CD8-positive, alpha-beta memory T cell (primary cell): ENCODE data around the gene BAG1. TPM values are rescaled to one million over a fixed set of nuclear protein-coding genes. Genes with fewer than 3 reads are reported as not detected.

Experiments
- CTCF ChIA-PET: fragments of 350-600 bp; sonication (Branson Sonifier 250); formaldehyde crosslinking; loops from one replicate; lab custom pipeline; 2021; ENCODE audit warnings: antibody characterized with exemption; lab: Charles Lee
- POLR2A ChIA-PET: fragments of 350-600 bp; sonication (Branson Sonifier 250); formaldehyde crosslinking; loops from one replicate; lab custom pipeline; 2021; ENCODE audit warnings: antibody characterized with exemption; lab: Charles Lee
- DNase-seq, 5 donors: peaks; one replicate each; pipeline versions ENCODE4 v3.0.0 to v3.0.0-alpha.2; 2020 to 2022; ENCODE audit warnings: mixed read lengths in 1 of 5
- H3K27ac ChIP-seq: one replicate; pipeline ENCODE4 v1.7.0; 2013; ENCODE audit warnings: low read depth, mild to moderate bottlenecking, low read length, moderate library complexity
- H3K27me3 ChIP-seq: 2 replicates; pipeline ENCODE4 v1.7.0; 2013; ENCODE audit warnings: low read length, mild to moderate bottlenecking; ENCODE audit not compliant: insufficient read depth, poor library complexity, severe bottlenecking
- H3K36me3 ChIP-seq: 2 replicates; pipeline ENCODE4 v1.7.0; 2013; ENCODE audit warnings: mild to moderate bottlenecking, low read length, moderate library complexity; ENCODE audit not compliant: insufficient read depth
- H3K4me1 ChIP-seq: 2 replicates; pipeline ENCODE4 v1.7.0; 2013; ENCODE audit warnings: mild to moderate bottlenecking, low read length, moderate library complexity; ENCODE audit not compliant: insufficient read depth
- H3K4me3 ChIP-seq: 2 replicates; pipeline ENCODE4 v1.7.0; 2013; ENCODE audit warnings: mild to moderate bottlenecking, low read length
- H3K9me3 ChIP-seq: 2 replicates; pipeline ENCODE4 v1.7.0; 2013; ENCODE audit warnings: mild to moderate bottlenecking, low read length
- H3K27ac Mint-ChIP-seq, 8 donors: one replicate each; pipeline ENCODE4 v1.8.0; 2020 to 2021; ENCODE audit warnings: mixed read lengths in 8 of 8, mild to moderate bottlenecking in 6 of 8, inconsistent platforms in 3 of 8, moderate library complexity in 3 of 8
- H3K27me3 Mint-ChIP-seq, 2 donors: one replicate each; pipeline ENCODE4 v1.8.0; 2020 to 2021; ENCODE audit warnings: mixed read lengths in 2 of 2, mild to moderate bottlenecking in 1 of 2, moderate library complexity in 1 of 2
- H3K36me3 Mint-ChIP-seq, 3 donors: one replicate each; pipeline ENCODE4 v1.8.0; 2020 to 2021; ENCODE audit warnings: mixed read lengths in 3 of 3, inconsistent platforms in 1 of 3, mild to moderate bottlenecking in 1 of 3
- H3K4me1 Mint-ChIP-seq, 3 donors: one replicate each; pipeline ENCODE4 v1.8.0; 2020 to 2021; ENCODE audit warnings: mixed read lengths in 3 of 3, inconsistent platforms in 1 of 3, mild to moderate bottlenecking in 1 of 3
- H3K4me3 Mint-ChIP-seq, 7 donors: one replicate each; pipeline ENCODE4 v1.8.0; 2020 to 2021; ENCODE audit warnings: mixed read lengths in 7 of 7, mild to moderate bottlenecking in 6 of 7, moderate library complexity in 4 of 7, inconsistent platforms in 2 of 7
- H3K9me3 Mint-ChIP-seq, 5 donors: one replicate each; pipeline ENCODE4 v1.8.0; 2020 to 2022; ENCODE audit warnings: mixed read lengths in 5 of 5, mild to moderate bottlenecking in 3 of 5, moderate library complexity in 2 of 5, inconsistent platforms in 1 of 5
- polyA plus RNA-seq: library from polyadenylated mRNA; unstranded; fragments of 300-500 nt; fragmentation: Illumina TruSeq; gene quantifications from one replicate; pipeline ENCODE4 v1.2.3, GENCODE V29; 2021
- total RNA-seq, 2 experiments: library from RNA; stranded (reverse); gene quantifications; one replicate each; pipeline ENCODE4 v1.2.3, GENCODE V29; 2021

The BAG1 gene
- total and polyA plus RNA-seq, 3 experiments from 2014 or later: 70.6 to 91.5 (median 83.6) TPM

GRCh38 chr9:33289936-33290246 is 25.4 kb upstream of the BAG1 start:
- peaks cover 51% of the 10 kb centered on the region for H3K4me1 ChIP-seq
- H3K4me3 Mint-ChIP-seq: peak overlapping the region; percentile 88 to 97 (median 94)
- H3K9me3 ChIP-seq: no peaks in the 10 kb centered on the region

DNA sequence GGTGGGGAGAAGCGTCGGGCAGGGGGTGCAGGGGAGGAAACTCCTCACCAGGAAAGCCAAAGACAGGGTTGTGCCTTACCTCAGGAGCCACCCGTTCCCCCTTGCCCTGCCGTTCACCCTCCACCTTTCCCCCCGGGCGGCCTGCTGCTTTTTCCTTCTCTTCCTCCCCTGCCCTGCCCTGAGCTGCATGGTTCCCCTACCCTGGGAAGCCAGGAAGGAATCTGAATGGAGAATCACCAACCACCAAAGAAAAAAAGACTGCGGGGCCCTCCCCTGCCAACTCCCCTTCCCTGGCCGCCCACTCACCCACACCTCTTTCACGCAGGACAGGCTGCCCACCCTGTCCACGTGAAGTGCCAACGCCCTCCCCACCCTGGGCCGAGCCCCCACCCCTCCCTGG is 25.0 kb upstream of the BAG1 start:
- CTCF ChIA-PET: interaction anchor here (0.7 to 1.7 kb wide), 8 partner anchors 9 to 184 kb away, joined by 3 to 4 read pairs (median 4); partner anchors contain the start of genes AQP3 and NOL6
- peak in 2 of 5 donors; percentile 32 to 55 for DNase-seq

More at GRCh38 chr9:33289936-33290246, 25.4 kb upstream of the BAG1 start:
- Mint-ChIP-seq H3K27me3 (peaks cover 0 to 4% of the 10 kb centered on the region in 2 donors), H3K36me3 (peaks cover 4 to 47% (median 11%) of the 10 kb centered on the region in 3 donors), H3K4me1 (peaks cover 49 to 61% (median 58%) of the 10 kb centered on the region in 3 donors), H3K27ac (peak overlapping the region; percentile 98 to 100 (median 100)), H3K9me3 (no peaks in the 10 kb centered on the region)
- peaks cover 18% of the 10 kb centered on the region for H3K36me3 ChIP-seq
- CTCF ChIA-PET: interaction anchor here (0.6 to 1.7 kb wide), 11 partner anchors 9 to 222 kb away, joined by 3 to 4 read pairs (median 3); partner anchors contain the start of genes AQP3 and NOL6
- POLR2A ChIA-PET: interaction anchor here (0.6 to 2.2 kb wide), 15 partner anchors 9 to 674 kb away, joined by 3 to 28 read pairs (median 5); partner anchors contain the start of genes ANKRD18B, AQP3, B4GALT1 and BAG1
- DNase-seq: no peak
- peak overlapping the region; percentile 71 for H3K4me3 ChIP-seq
- H3K27me3 ChIP-seq: no peaks in the 10 kb centered on the region
- peak overlapping the region; percentile 99 for H3K27ac ChIP-seq

GRCh38 chr9:33288828-33289483 is 24.4 kb upstream of the BAG1 start:
- H3K27ac Mint-ChIP-seq: peak overlapping the region in 6 of 8 donors; percentile 23 to 100 (median 78)
- Histone ChIP-seq H3K27ac (peak overlapping the region; percentile 99), H3K36me3 (peaks cover 13% of the 10 kb centered on the region), H3K4me1 (peaks cover 46% of the 10 kb centered on the region), H3K4me3 (peak overlapping the region; percentile 71), H3K27me3 (no peaks in the 10 kb centered on the region), H3K9me3 (no peaks in the 10 kb centered on the region)
- POLR2A ChIA-PET: no interaction called here
- no peaks in the 10 kb centered on the region for H3K9me3 Mint-ChIP-seq
- H3K4me1 Mint-ChIP-seq: peaks cover 42 to 52% (median 49%) of the 10 kb centered on the region in 3 donors
- peak overlapping the region in 1 of 7 donors; percentile 97 for H3K4me3 Mint-ChIP-seq
- peaks cover 0 to 43% (median 6%) of the 10 kb centered on the region in 3 donors for H3K36me3 Mint-ChIP-seq
- peak in 1 of 5 donors; percentile 52 for DNase-seq
- H3K27me3 Mint-ChIP-seq: peaks cover 0 to 4% of the 10 kb centered on the region in 2 donors
- CTCF ChIA-PET: interaction anchor here (1.3 to 1.4 kb wide), 2 partner anchors 127 to 177 kb away, joined by 3 to 4 read pairs; no protein-coding TSS in a partner anchor

More for the DNA sequence above, 25.0 kb upstream of the BAG1 start:
- H3K9me3 Mint-ChIP-seq: no peaks in the 10 kb centered on the region
- H3K4me3 Mint-ChIP-seq: peak overlapping the region; percentile 88 to 97 (median 94)
- peaks cover 0 to 46% (median 7%) of the 10 kb centered on the region in 3 donors for H3K36me3 Mint-ChIP-seq
- H3K27me3 Mint-ChIP-seq: peaks cover 0 to 4% of the 10 kb centered on the region in 2 donors
- H3K27ac Mint-ChIP-seq: peak overlapping the region; percentile 77 to 100 (median 100)
- Histone ChIP-seq H3K4me3 (peak overlapping the region; percentile 71), H3K36me3 (peaks cover 14% of the 10 kb centered on the region), H3K27ac (peak overlapping the region; percentile 99), H3K27me3 (no peaks in the 10 kb centered on the region), H3K4me1 (peaks cover 47% of the 10 kb centered on the region), H3K9me3 (no peaks in the 10 kb centered on the region)
- POLR2A ChIA-PET: interaction anchor here (0.8 to 2.2 kb wide), 9 partner anchors 9 to 265 kb away, joined by 3 to 28 read pairs (median 5); partner anchors contain the start of genes ANKRD18B, AQP3, B4GALT1 and BAG1
- H3K4me1 Mint-ChIP-seq: peaks cover 45 to 57% (median 54%) of the 10 kb centered on the region in 3 donors

- Mint-ChIP-seq H3K27ac (peak overlapping the region in 5 of 8 donors; percentile 27 to 80 (median 70)), H3K27me3 (peaks cover 0 to 4% of the 10 kb centered on the region in 2 donors), H3K9me3 (no peaks in the 10 kb centered on the region), H3K4me1 (peaks cover 36 to 45% (median 42%) of the 10 kb centered on the region in 3 donors), H3K36me3 (peaks cover 0 to 38% (median 6%) of the 10 kb centered on the region in 3 donors), H3K4me3 (peak overlapping the region in 2 of 7 donors; percentile 29 to 65)
- Histone ChIP-seq H3K4me3 (no peak overlapping the region), H3K27ac (no peak overlapping the region), H3K27me3 (no peaks in the 10 kb centered on the region), H3K36me3 (peaks cover 13% of the 10 kb centered on the region), H3K9me3 (no peaks in the 10 kb centered on the region), H3K4me1 (peaks cover 43% of the 10 kb centered on the region)
- ChIA-PET POLR2A (no interaction called here), CTCF (interaction anchor here (1.0 to 1.8 kb wide), 6 partner anchors 13 to 178 kb away, joined by 3 to 7 read pairs (median 6); partner anchors contain the start of genes BAG1 and CHMP5)
- DNase-seq: no peak
These were observed 23.7 kb upstream of the BAG1 start for GRCh38 chr9:33288235-33288634.

- peak in 4 of 5 donors; percentile 11 to 65 (median 60) for DNase-seq
- Histone ChIP-seq H3K27ac (peak overlapping the region; percentile 10), H3K27me3 (no peaks in the 10 kb centered on the region), H3K36me3 (peaks cover 3% of the 10 kb centered on the region), H3K4me3 (no peak overlapping the region), H3K4me1 (peaks cover 31% of the 10 kb centered on the region), H3K9me3 (no peaks in the 10 kb centered on the region)
- ChIA-PET CTCF (interaction anchor here (0.7 to 1.9 kb wide), 12 partner anchors 10 to 186 kb away, joined by 3 to 7 read pairs (median 4); partner anchors contain the start of genes BAG1, CHMP5 and NOL6), POLR2A (interaction anchor here (0.6 kb wide), 2 partner anchors 39 to 173 kb away, joined by 3 to 6 read pairs; no protein-coding TSS in a partner anchor)
- H3K4me1 Mint-ChIP-seq: peaks cover 25 to 33% (median 30%) of the 10 kb centered on the region in 3 donors
- peaks cover 0 to 4% of the 10 kb centered on the region in 2 donors for H3K27me3 Mint-ChIP-seq
- no peaks in the 10 kb centered on the region for H3K9me3 Mint-ChIP-seq
- H3K4me3 Mint-ChIP-seq: peak overlapping the region in 3 of 7 donors; percentile 51 to 72 (median 54)
- peaks cover 0 to 38% (median 5%) of the 10 kb centered on the region in 3 donors for H3K36me3 Mint-ChIP-seq
- peak overlapping the region; percentile 26 to 95 (median 86) for H3K27ac Mint-ChIP-seq
These were observed 22.6 kb upstream of the BAG1 start for GRCh38 chr9:33287087-33287490.

DNA sequence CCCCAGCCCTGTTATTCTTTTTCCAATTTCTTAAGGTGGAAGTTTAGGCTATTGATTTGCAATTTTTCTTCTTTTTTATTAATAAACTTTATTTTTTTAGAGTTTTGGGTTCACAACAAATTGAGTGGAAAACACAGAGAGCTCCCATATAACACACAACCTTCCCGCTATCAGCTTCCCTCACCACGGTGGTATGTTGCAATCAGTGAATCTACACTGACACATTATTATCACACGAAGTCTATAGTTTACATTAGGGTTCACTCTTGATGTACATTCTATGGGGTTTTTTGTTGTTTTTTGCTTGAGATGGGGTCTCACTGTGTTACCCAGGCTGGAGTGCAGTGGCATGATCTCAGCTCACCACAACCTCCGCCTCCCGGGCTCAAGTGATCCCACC is 21.0 kb upstream of the BAG1 start:
- Mint-ChIP-seq H3K36me3 (peaks cover 0 to 42% (median 9%) of the 10 kb centered on the region in 3 donors), H3K27me3 (peaks cover 0 to 3% of the 10 kb centered on the region in 2 donors), H3K27ac (peak overlapping the region in 1 of 8 donors; percentile 4), H3K9me3 (no peaks in the 10 kb centered on the region), H3K4me3 (no peak overlapping the region), H3K4me1 (peaks cover 12 to 17% (median 14%) of the 10 kb centered on the region in 3 donors)
- DNase-seq: no peak
- Histone ChIP-seq H3K9me3 (no peaks in the 10 kb centered on the region), H3K27me3 (no peaks in the 10 kb centered on the region), H3K4me1 (peaks cover 18% of the 10 kb centered on the region), H3K36me3 (peaks cover 11% of the 10 kb centered on the region), H3K4me3 (no peak overlapping the region), H3K27ac (no peak overlapping the region)
- POLR2A ChIA-PET: no interaction called here
- CTCF ChIA-PET: no interaction called here

GRCh38 chr9:33277484-33277883 is 13.0 kb upstream of the BAG1 start:
- Mint-ChIP-seq H3K27ac (peak overlapping the region in 4 of 8 donors; percentile 26 to 58 (median 35)), H3K9me3 (no peaks in the 10 kb centered on the region), H3K27me3 (no peaks in the 10 kb centered on the region), H3K4me3 (no peak overlapping the region), H3K4me1 (peaks cover 4 to 8% (median 4%) of the 10 kb centered on the region in 3 donors), H3K36me3 (peaks cover 0 to 89% (median 30%) of the 10 kb centered on the region in 3 donors)
- no peak for DNase-seq
- Histone ChIP-seq H3K9me3 (no peaks in the 10 kb centered on the region), H3K4me1 (no peaks in the 10 kb centered on the region), H3K27me3 (no peaks in the 10 kb centered on the region), H3K36me3 (peaks cover 54% of the 10 kb centered on the region), H3K27ac (no peak overlapping the region), H3K4me3 (no peak overlapping the region)
- ChIA-PET POLR2A (no interaction called here), CTCF (no interaction called here)
